ENCODE data around the gene BHLHE40. TPM values are rescaled to one million over a fixed set of nuclear protein-coding genes. Genes with fewer than 3 reads are reported as not detected.
A peak's percentile ranks its signal among the peaks of the same experiment; 100 is the strongest.

Gene BHLHE40
- total RNA-seq, 4 donors from 2014 or later: 8.3 to 170 (median 19.4) TPM

GRCh38 chr3:4981665-4982494 lies 2.6 kb downstream of the BHLHE40 start:
- TF ChIP-seq CTCF (IDR thresholded peaks at IDR 0.05): peak; percentile 36 to 74 (median 37)
- peak in 1 of 2 donors; percentile 58 for TF ChIP-seq POLR2AphosphoS5 (IDR thresholded peaks at IDR 0.05)
- no peak for TF ChIP-seq POLR2A (IDR thresholded peaks at IDR 0.05; ENCODE audit: low read depth)
- no peak for TF ChIP-seq EP300 (IDR thresholded peaks at IDR 0.05)
- intact Hi-C loops (cut with DNase I): loop anchor here (10.0 kb wide), 1 partner anchor 477 kb away; no protein-coding TSS in a partner anchor
- Histone ChIP-seq H3K27ac (replicated peaks in 1 of 4) (peak overlapping the region; percentile 95 to 99 (median 97)), H3K9me3 (no peaks in the 10 kb centered on the region), H3K4me3 (peak overlapping the region; percentile 71 to 94 (median 86)), H3K4me1 (peaks cover 57 to 77% (median 71%) of the 10 kb centered on the region in 4 donors), H3K36me3 (peaks cover 0 to 22% (median 11%) of the 10 kb centered on the region in 4 donors), H3K27me3 (no peaks in the 10 kb centered on the region)
- WGBS: 21% methylated on average over 8 of the region's 8 CpGs
- no peak for DNase-seq (ENCODE audit: extremely low spot score)

GRCh38 chr3:4982773-4983738 lies 3.8 kb downstream of the BHLHE40 start:
- no peak for DNase-seq (ENCODE audit: extremely low spot score)
- H3K4me3 ChIP-seq: peak overlapping the region; percentile 39 to 94 (median 56)
- intact Hi-C loops (cut with DNase I): loop anchor here (10.0 kb wide), 1 partner anchor 478 kb away; no protein-coding TSS in a partner anchor
- WGBS: 81% methylated on average over 39 of the region's 40 CpGs
- no peaks in the 10 kb centered on the region for H3K27me3 ChIP-seq
- peaks cover 59 to 76% (median 71%) of the 10 kb centered on the region in 4 donors for H3K4me1 ChIP-seq
- peaks cover 0 to 22% (median 11%) of the 10 kb centered on the region in 4 donors for H3K36me3 ChIP-seq
- no peaks in the 10 kb centered on the region for H3K9me3 ChIP-seq
- TF ChIP-seq CTCF (IDR thresholded peaks at IDR 0.05): no peak
- TF ChIP-seq EP300 (IDR thresholded peaks at IDR 0.05): no peak
- no peak for TF ChIP-seq POLR2AphosphoS5 (IDR thresholded peaks at IDR 0.05)
- TF ChIP-seq POLR2A (IDR thresholded peaks at IDR 0.05; ENCODE audit: low read depth): peak; percentile 28
- H3K27ac ChIP-seq (replicated peaks in 1 of 4): peak overlapping the region; percentile 95 to 99 (median 97)

- DNase-seq (ENCODE audit: extremely low spot score): no peak
- no peaks in the 10 kb centered on the region for H3K9me3 ChIP-seq
- peak in 1 of 2 donors; percentile 68 for TF ChIP-seq POLR2AphosphoS5 (IDR thresholded peaks at IDR 0.05)
- TF ChIP-seq CTCF (IDR thresholded peaks at IDR 0.05): no peak
- intact Hi-C loops (cut with DNase I): loop anchor here (10.0 kb wide), 1 partner anchor 479 kb away; no protein-coding TSS in a partner anchor
- H3K4me3 ChIP-seq: peak overlapping the region; percentile 39 to 94 (median 56)
- no peaks in the 10 kb centered on the region for H3K27me3 ChIP-seq
- H3K27ac ChIP-seq (replicated peaks in 1 of 4): peak overlapping the region; percentile 95 to 99 (median 97)
- peaks cover 63 to 83% (median 79%) of the 10 kb centered on the region in 4 donors for H3K4me1 ChIP-seq
- peaks cover 0 to 22% (median 11%) of the 10 kb centered on the region in 4 donors for H3K36me3 ChIP-seq
- 26% methylated on average over 12 of the region's 16 CpGs for WGBS
Measured at GRCh38 chr3:4983739-4984510, 4.7 kb downstream of the BHLHE40 start.

- H3K4me3 ChIP-seq: peak overlapping the region; percentile 39 to 94 (median 56)
Measured at GRCh38 chr3:4984511-4984864, 5.3 kb downstream of the BHLHE40 start.

More at GRCh38 chr3:4984511-4984864, 5.3 kb downstream of the BHLHE40 start:
- Histone ChIP-seq H3K27ac (replicated peaks in 1 of 4) (peak overlapping the region; percentile 95 to 99 (median 97)), H3K36me3 (peaks cover 0 to 22% (median 11%) of the 10 kb centered on the region in 4 donors), H3K27me3 (no peaks in the 10 kb centered on the region), H3K4me1 (peaks cover 68 to 89% (median 85%) of the 10 kb centered on the region in 4 donors), H3K9me3 (no peaks in the 10 kb centered on the region)
- WGBS: 44% methylated on average over 9 of the region's 9 CpGs
- intact Hi-C loops (cut with DNase I): loop anchor here (10.0 kb wide), 1 partner anchor 480 kb away; no protein-coding TSS in a partner anchor
- DNase-seq (ENCODE audit: extremely low spot score): no peak
- TF ChIP-seq POLR2AphosphoS5 (IDR thresholded peaks at IDR 0.05) (no peak), EP300 (IDR thresholded peaks at IDR 0.05) (no peak), POLR2A (IDR thresholded peaks at IDR 0.05; ENCODE audit: low read depth) (no peak), CTCF (IDR thresholded peaks at IDR 0.05) (no peak)

Measured in esophagus muscularis mucosa (tissue), 4 donors.